ENCODE data around the gene CATSPERD. TPM values are rescaled to one million over a fixed set of nuclear protein-coding genes. Genes with fewer than 3 reads are reported as not detected.
A peak's percentile ranks its signal among the peaks of the same experiment; 100 is the strongest.

The CATSPERD gene
- total RNA-seq, 1 donor from 2014 or later, result not detected

- Mint-ChIP-seq H3K9me3 (peaks cover 3% of the 10 kb centered on the region), H3K27ac (no peak overlapping the region), H3K27me3 (no peaks in the 10 kb centered on the region), H3K36me3 (ENCODE audit: low read depth) (peaks cover 46% of the 10 kb centered on the region), H3K4me3 (no peak overlapping the region), H3K4me1 (peaks cover 12% of the 10 kb centered on the region)
- intact Hi-C loops (cut with micrococcal nuclease), result no loop called here
- no peak for DNase-seq
These were observed 66.4 kb downstream of the CATSPERD start for GRCh38 chr19:5786593-5787408.

DNA sequence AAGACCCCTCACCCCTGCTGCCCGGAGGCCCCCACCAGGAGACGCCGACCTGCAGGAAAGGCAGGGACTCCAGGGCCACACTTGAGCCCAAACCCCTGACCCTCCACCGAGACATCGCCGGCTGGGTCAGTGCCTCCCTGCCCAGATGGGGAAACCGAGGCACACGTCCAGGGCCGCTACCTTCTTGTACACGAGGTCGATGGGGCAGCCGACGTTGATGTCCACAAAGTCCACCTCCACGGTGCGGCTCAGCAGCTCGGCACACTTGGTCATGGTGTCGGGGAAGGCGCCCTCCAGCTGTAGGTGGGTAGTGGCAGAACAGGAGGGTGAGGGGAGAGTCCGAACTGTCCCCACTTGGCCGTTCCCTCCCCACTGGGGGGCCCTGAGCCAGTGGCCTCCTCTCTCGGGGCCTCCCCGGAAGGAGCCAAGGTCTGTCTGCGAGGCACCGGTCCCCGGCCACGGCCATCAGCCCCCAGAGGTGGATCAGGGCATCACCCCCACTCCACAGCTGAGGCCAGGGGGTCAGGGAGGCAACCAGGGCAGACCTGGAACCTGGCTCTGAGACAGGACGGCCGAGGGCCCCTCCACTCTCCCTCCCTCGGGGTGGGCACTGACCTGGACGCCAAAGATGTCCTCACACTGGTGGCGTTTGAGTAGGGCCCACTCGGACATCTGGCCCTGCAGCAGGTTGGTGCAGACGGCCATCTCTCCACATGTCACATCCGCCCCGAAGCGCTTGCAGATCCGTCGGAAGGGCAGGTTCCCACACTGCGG is 67.2 kb downstream of the CATSPERD start:
- DNase-seq, result no peak
- Mint-ChIP-seq H3K9me3 (peaks cover 3% of the 10 kb centered on the region), H3K4me3 (no peak overlapping the region), H3K4me1 (peaks cover 12% of the 10 kb centered on the region), H3K36me3 (ENCODE audit: low read depth) (peaks cover 46% of the 10 kb centered on the region), H3K27ac (no peak overlapping the region), H3K27me3 (no peaks in the 10 kb centered on the region)
- intact Hi-C loops (cut with micrococcal nuclease), result no loop called here

- intact Hi-C loops (cut with micrococcal nuclease), result no loop called here
- Mint-ChIP-seq H3K36me3 (ENCODE audit: low read depth) (peaks cover 46% of the 10 kb centered on the region), H3K27me3 (no peaks in the 10 kb centered on the region), H3K4me3 (no peak overlapping the region), H3K9me3 (peaks cover 3% of the 10 kb centered on the region), H3K27ac (no peak overlapping the region), H3K4me1 (peaks cover 12% of the 10 kb centered on the region)
- DNase-seq, result no peak
These were observed 68.0 kb downstream of the CATSPERD start for GRCh38 chr19:5788422-5788821.

GRCh38 chr19:5789351-5789761 is 68.9 kb downstream of the CATSPERD start:
- H3K36me3 Mint-ChIP-seq (ENCODE audit: low read depth), result peaks cover 42% of the 10 kb centered on the region
- peaks cover 12% of the 10 kb centered on the region for H3K4me1 Mint-ChIP-seq
- intact Hi-C loops (cut with micrococcal nuclease), result no loop called here
- no peaks in the 10 kb centered on the region for H3K27me3 Mint-ChIP-seq
- DNase-seq, result no peak
- peak overlapping the region; percentile 96 for H3K4me3 Mint-ChIP-seq
- H3K27ac Mint-ChIP-seq, result no peak overlapping the region
- peaks cover 3% of the 10 kb centered on the region for H3K9me3 Mint-ChIP-seq

- intact Hi-C loops (cut with micrococcal nuclease), result loop anchor here (1.0 to 5.0 kb wide), 7 partner anchors 38 to 999 kb away; partner anchors contain the start of genes CATSPERD, FEM1A, LONP1 and MICOS13
- Mint-ChIP-seq H3K36me3 (ENCODE audit: low read depth) (peaks cover 42% of the 10 kb centered on the region), H3K4me3 (peak overlapping the region; percentile 96), H3K27me3 (no peaks in the 10 kb centered on the region), H3K27ac (peak overlapping the region; percentile 100), H3K9me3 (peaks cover 3% of the 10 kb centered on the region), H3K4me1 (peaks cover 12% of the 10 kb centered on the region)
- DNase-seq, result peak; percentile 65
These were observed 69.6 kb downstream of the CATSPERD start for GRCh38 chr19:5789886-5790558.

GRCh38 chr19:5790559-5791520 is 70.4 kb downstream of the CATSPERD start, which contains the start of gene DUS3L:
DUS3L (minus strand) TSS chr19:5791163; CDS start chr19:5791141, 22 bp downstream.
- peak; percentile 98 for DNase-seq
- H3K27me3 Mint-ChIP-seq, result no peaks in the 10 kb centered on the region
- intact Hi-C loops (cut with micrococcal nuclease), result loop anchor here (1.0 to 5.0 kb wide), 8 partner anchors 13 to 1000 kb away; partner anchors contain the start of genes CATSPERD, FEM1A, LONP1 and MICOS13
- peaks cover 39% of the 10 kb centered on the region for H3K36me3 Mint-ChIP-seq (ENCODE audit: low read depth)
- peak within 1 kb of the TSS; percentile 100 for H3K27ac Mint-ChIP-seq
- H3K4me1 Mint-ChIP-seq, result peaks cover 12% of the 10 kb centered on the region
- H3K4me3 Mint-ChIP-seq, result peak within 1 kb of the TSS; percentile 96
- H3K9me3 Mint-ChIP-seq, result peaks cover 3% of the 10 kb centered on the region

DNA sequence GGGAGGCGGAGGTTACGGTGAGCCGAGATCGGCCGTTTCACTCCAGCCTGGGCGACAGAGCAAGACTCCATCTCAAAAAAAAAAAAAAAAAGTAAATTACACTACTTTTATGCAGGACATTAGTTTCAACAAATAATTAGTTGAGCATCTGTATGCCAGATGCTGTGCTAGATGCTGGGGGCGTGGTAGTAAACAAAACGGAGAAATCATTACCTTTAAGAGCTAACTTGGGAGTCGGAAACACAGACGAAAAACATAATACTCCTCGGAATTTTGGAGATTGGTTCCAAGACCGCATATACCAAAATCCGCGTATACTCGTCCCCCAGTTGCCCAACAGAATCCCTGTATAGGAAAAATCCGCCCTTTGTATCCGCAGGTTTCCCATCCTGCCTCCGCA is 71.8 kb downstream of the CATSPERD start:
- Mint-ChIP-seq H3K36me3 (ENCODE audit: low read depth) (peaks cover 25% of the 10 kb centered on the region), H3K27ac (no peak overlapping the region), H3K27me3 (no peaks in the 10 kb centered on the region), H3K4me3 (no peak overlapping the region), H3K4me1 (peaks cover 12% of the 10 kb centered on the region), H3K9me3 (peaks cover 3% of the 10 kb centered on the region)
- intact Hi-C loops (cut with micrococcal nuclease), result loop anchor here (5.0 kb wide), 1 partner anchor 170 kb away; the partner anchor contains the start of genes SAFB and SAFB2
- DNase-seq, result no peak

DNA sequence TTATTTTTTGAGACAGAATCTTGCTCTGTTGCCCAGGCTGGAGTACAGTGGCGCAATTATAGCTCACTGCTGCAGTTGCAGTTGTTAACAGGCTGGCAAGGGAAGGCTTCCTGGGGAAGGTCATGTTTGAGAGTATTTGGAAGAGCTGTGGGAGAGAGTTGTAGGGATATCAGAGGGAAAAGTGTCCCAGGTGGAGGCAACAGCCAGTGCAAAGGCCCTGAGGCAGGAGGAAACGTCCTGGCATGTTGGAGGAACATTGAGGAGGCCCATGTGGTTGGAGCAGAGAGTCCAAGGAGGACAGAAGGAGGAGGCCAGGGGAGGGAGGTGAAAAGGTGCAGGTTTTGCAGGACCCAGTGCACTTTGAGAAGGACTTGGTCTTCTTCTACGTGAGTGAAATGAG is 72.8 kb downstream of the CATSPERD start:
- no peak for DNase-seq
- intact Hi-C loops (cut with micrococcal nuclease), result loop anchor here (5.0 kb wide), 1 partner anchor 171 kb away; the partner anchor contains the start of genes SAFB and SAFB2
- Mint-ChIP-seq H3K9me3 (peaks cover 3% of the 10 kb centered on the region), H3K27ac (no peak overlapping the region), H3K4me3 (no peak overlapping the region), H3K36me3 (ENCODE audit: low read depth) (peaks cover 21% of the 10 kb centered on the region), H3K27me3 (no peaks in the 10 kb centered on the region), H3K4me1 (peaks cover 12% of the 10 kb centered on the region)

- Mint-ChIP-seq H3K4me3 (no peak overlapping the region), H3K36me3 (ENCODE audit: low read depth) (peaks cover 5% of the 10 kb centered on the region), H3K4me1 (peaks cover 8% of the 10 kb centered on the region), H3K27ac (no peak overlapping the region), H3K27me3 (peaks cover 8% of the 10 kb centered on the region), H3K9me3 (peaks cover 3% of the 10 kb centered on the region)
- intact Hi-C loops (cut with micrococcal nuclease), result no loop called here
- no peak for DNase-seq
These were observed 75.0 kb downstream of the CATSPERD start for GRCh38 chr19:5795382-5795919.

DNA sequence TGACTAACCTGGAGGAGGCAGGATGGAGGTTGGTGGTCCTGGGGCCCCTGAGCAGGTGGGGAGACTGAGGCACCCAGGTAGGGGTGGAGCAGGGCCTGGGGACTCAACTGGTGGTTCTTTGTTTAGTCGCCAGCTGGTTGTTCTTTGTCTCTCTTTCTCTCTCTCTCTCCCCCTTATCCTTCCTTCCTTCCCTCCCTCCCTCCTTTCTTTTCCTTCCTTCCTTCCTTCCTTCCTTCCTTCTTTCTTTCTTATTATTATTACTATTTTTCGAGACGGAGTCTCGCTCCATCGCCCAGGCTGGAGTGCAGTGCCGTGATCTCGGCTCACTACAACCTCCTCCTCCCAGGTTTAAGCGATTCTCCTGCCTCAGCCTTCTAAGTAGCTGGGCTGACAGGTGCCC is 77.8 kb downstream of the CATSPERD start:
- intact Hi-C loops (cut with micrococcal nuclease), result no loop called here
- no peak for DNase-seq
- no peaks in the 10 kb centered on the region for H3K36me3 Mint-ChIP-seq (ENCODE audit: low read depth)
- no peaks in the 10 kb centered on the region for H3K9me3 Mint-ChIP-seq
- H3K27ac Mint-ChIP-seq, result no peak overlapping the region
- H3K4me3 Mint-ChIP-seq, result no peak overlapping the region
- peaks cover 19% of the 10 kb centered on the region for H3K27me3 Mint-ChIP-seq
- H3K4me1 Mint-ChIP-seq, result peaks cover 9% of the 10 kb centered on the region

- intact Hi-C loops (cut with micrococcal nuclease), result loop anchor here (5.0 kb wide), 1 partner anchor 178 kb away; the partner anchor contains the start of gene RANBP3
- peak; percentile 55 for DNase-seq
- Mint-ChIP-seq H3K4me3 (no peak overlapping the region), H3K27ac (no peak overlapping the region), H3K36me3 (ENCODE audit: low read depth) (no peaks in the 10 kb centered on the region), H3K27me3 (peaks cover 24% of the 10 kb centered on the region), H3K4me1 (peaks cover 17% of the 10 kb centered on the region), H3K9me3 (no peaks in the 10 kb centered on the region)
These were observed 79.1 kb downstream of the CATSPERD start for GRCh38 chr19:5799247-5800241.

All from activated CD4-positive, alpha-beta T cell treated with anti-CD3 and anti-CD28 coated beads, Interleukin-2, amount 10 ng/mL, durations not matched to agents 24 days and 14 days (primary cell).